Measurements from ENCODE around the gene PCMTD2.
"Not testable (repeated sequence)": the region's sequence is repeated elsewhere in the genome, so short reads cannot be mapped to it uniquely, and the experiment has no call there.

The PCMTD2 gene

DNA sequence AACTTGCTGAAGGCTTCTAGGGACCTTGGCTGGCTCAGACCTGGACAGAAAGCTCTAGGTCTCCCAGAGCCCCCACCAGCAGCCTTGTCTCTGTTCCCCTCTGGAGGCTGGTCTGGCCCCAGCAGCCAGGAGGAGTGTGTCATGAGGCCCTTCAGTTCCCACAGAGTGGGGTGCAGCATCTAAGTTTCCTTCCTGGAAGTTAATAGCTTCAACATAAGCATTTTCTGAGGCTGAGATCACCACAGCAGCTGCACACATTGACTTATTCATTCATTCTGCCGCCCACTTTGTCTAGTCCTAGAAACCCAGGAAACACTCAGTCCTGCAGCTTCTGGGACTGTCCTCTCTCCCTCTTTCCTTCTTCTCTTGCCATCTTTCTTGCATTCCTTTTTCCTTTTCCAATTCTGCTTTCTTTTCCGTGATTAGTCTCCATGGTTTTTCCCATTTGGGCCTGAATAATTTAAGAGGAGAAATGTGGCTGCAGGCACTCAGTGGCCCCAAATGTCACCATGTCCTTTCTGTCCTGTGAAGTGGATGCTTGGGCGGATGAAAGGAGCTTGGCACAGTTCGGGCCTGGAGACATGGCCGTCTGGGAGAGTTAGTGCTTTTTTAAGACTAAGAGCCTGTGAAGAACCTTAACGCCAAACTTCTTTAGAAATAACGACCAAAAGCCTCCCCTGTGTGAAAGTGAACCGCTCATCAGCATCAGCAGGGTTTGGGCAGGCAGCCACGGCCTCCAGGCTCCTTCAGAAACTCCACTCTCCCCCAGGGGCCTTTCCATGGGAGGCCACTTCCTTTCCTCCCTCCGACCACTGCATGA, 31.0 kb upstream of the PCMTD2 start:
- DNase-seq: no peak

DNA sequence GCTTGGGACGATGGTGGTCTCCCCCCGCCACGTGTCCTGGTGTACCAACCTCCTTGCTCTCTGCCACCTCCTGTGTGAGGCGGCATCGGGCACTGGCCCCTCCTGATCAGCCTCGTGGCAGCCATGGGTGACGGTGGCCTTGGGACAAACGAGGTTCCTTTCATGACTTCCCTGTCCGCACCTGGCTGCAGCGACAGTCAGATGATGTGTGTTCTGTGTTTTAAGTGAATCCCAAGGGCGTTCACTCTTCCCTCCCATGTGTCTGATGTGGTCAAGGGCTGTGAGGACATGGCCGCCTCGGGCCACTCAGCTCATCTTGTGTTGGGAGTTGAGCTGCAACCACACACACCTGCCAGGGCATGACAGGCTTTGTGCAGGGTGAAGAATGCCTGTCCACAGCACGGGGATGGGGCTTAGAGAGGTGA, 30.4 kb upstream of the PCMTD2 start:
- no peak for DNase-seq

DNA sequence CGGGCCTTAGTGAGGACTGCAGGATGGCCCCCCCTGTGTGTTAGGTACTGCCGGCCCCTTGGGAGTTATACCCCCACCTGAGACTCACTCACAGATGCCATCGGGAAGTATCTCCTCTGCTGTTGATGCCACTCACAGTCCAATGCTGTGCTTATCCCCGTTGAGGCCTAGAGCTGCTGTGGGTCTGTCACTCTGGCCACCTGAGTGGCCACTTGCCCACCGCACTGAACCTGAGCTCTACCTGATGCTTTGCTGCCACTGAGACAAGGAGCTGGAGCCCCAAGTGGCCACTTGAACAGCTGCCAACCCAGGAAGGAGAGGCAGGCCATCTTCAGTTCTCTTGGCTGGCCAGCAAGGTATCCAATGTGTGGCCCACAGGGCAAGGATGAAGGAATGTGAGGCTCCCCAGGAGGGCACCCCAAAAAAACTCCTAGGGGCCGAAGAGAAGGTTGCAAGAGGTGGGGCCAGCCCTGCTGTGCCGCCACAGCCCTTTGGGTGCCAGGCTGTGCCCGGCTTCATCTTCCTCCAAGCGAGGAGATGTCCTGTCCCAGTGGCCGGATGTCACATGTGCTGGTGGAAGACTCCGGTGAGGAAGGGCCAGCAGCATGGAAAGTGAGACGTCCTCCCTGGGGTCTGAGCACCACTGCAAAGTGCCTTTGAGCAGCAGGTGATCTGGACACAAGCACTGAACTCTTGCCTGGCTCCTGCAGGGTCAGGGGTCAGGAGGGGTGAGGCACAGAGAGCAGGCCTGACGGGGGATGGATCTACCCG, 29.5 kb upstream of the PCMTD2 start:
- DNase-seq: no peak

DNA sequence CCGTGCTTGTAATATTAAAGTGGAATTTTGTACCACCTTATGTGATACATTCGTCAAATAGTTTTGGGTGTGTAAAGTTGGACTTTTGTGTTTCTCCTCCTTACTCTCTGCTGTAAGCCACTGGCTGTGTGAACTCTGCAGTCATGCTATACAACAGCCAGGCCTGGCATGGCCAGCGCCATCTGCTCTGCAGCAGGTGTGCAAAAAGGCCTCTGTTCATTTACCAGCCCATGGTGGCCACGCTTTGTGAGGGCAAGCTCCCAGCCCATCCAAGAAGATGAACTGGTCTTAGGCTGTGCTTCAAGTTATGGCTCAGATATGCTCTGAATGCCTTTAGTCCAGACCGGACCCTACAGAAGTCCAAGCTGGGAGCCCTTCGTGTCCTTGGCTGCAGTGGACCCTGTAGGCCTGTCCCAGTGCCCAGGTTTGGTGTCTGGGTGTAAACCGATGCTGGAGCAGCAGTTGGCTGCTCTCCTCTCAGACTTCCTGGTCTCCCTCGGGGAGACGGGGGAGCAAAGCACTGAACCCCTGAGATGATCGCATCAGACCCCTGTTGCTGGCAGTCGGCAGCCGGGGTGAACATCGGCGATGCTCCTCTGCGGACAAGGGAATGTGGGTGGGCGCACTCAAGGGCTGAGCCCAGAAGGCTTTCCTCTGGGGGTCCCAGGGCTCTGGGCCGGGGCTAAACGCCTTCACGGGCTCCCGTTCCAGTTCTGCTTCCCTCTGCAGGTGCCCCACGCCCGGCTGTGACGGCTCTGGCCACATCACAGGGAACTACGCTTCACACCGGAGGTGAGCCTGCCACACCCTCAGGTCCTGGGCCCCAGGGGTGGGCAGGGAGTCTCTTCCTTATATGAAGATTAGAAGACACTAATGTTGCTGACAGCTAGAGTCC, 28.6 kb upstream of the PCMTD2 start:
- peak; percentile 39 for DNase-seq

DNA sequence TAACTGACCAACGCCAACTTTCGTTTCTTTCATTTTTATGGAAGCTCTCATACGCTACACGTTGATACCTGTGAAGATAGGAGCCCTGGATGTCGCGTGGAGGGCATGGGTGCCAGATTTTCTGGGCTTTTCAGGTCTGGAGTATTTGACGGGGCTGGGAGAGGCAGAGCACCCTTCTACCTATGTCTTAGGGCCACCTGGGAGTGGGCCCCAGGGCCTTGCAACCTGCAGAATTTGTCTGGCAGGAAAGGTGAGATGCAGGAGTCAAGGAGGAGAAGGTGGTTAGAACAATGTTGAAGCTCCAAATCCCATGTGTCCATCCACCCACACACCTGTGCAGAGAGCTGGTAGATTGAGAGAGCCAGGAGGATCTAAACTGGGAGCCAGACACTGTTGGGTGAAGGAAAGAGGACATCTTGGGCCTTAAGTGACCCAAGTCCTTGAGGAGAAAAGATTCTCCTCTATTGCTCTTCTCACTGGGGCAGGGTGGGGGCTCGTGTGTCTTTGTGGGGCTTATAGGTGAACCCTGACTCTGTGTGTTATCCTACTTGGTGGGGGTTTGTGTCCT, 27.4 kb upstream of the PCMTD2 start:
- no peak for DNase-seq

DNA sequence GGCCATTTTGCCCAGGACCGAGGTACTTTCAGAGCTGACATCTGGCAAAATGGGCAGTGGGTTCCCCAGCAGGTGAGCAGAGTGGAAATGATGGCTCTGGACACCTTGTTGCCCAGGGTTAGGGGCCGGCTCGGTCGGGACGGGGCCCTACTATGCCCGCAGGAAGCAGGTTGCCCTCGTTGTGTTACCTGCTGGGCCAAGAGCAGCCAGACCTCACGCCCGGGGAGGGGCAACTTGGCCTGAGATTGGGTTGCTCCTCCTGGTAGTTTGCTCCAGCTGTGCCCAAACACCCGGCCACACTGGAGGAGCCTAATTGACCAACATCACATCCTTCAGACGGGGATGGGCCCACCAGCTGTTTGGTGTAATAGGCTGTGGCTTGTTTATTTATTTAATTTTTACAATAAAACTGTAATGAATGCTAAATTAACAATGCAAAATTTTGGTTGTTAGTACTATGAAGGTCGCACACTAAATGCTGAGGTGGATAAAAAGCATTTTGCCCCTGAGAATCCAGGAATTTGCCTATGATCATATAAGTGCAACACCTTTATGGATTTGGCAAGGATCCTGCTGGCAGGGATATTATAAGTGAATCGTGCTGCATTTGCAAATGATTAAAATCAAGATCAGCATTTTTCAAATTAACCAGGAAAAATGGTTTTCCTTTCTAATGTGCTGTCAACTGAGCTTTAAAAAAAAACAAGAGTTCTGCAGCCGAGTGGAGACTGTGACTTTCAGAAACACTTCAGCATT, 26.6 kb upstream of the PCMTD2 start:
- DNase-seq: no peak

DNA sequence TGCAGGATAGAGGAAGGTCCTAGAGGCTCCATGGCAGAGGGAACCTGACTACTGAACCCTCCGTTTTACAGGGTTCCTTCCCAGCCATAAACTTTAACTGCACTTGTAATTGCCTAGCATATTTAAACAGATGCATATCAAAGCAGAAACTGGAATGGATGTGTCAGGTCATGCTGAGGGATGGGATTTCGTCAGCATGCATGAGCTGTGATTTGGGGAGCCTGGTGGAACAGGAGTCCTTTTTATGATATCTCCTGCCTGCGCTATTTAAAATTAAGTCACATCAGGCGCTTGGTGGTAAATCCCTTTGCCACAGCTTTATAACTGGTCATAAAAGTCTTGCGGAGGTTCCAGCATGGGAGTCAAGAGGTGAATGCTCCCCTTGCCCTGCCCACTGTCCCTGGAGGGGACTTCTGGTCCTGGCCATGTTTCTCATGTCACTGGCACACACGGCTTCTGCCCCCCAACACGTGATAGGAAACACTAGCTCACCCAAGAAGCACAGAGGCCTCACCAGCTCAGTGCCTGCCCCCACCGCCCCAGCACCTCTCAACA, 26.0 kb upstream of the PCMTD2 start:
- DNase-seq: no peak

DNA sequence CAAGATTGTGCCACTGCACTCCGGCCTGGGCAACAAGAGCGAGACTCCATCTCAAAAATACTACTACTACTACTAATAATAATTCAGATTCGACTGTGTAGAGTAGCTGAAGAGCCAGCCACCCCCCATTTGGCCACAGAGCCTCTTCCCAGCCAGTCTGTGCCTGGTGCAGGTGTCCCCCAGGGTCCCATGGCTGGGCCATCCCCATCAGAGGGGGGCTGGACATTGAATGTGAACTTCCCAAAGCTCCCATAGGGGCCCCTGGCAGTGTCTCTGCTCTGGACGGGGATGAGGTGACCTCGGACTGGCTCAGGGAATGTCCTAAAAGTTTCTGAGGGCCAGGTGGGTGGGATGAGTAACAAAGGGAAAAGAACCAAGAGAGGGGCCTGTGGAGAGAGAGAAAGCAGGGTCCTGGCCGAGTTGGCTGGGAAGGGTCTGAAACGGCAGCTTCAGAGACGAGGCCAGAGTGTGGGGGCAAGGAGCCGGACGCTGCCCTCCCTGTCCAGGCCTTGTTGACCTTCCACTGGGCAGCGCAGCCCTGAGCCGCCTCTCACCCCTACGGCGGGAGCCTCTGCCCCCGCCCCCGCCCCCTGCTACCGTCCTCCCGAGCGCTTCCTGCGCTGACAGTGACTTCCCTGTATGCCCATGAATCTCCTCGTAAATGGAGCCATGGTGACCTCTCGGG, 24.9 kb upstream of the PCMTD2 start:
- DNase-seq: no peak

DNA sequence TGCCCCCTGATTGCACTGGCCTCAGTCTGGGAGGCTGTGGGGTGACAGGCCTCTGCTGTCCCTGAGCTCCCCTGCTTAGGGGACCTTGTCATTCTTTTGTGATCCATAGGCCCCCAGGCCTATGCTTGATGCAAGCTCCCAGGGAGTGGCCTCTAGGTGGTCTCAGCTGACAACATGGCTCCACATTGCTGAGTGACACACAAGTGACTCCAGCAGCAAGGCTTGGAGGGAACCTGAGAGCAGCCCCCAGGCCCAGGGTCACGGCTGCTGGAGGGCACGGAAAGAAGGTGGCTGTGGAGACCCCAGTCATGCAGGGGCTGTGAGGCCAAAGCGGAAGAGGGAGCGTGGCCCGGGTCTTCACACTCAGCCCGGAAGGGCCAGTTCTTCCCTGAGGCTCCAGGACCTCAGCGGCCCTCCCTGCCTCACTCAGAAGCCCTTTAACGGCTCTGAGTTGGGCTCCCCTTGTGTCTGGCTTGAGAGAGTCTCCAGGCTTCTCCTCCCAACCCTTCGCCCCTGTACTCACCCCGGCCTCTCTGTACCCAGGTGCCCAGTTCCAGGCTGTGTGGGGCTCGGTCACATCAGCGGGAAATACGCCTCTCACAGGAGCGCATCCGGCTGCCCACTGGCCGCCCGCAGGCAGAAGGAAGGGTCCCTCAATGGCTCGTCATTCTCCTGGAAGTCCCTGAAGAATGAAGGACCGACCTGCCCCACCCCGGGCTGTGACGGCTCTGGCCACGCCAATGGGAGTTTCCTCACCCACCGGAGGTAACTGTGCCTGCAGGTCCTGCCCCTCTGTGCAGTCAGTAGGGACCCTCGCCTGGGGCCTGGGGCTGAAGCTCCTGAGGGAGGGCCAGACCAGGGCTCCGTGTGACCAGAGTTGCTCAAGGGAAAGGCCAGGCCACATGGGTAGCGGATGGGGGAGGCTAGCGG, 23.7 kb upstream of the PCMTD2 start:
- no peak for DNase-seq

GRCh38 chr20:64232794-64233193, 22.8 kb upstream of the PCMTD2 start:
- DNase-seq: no peak

DNA sequence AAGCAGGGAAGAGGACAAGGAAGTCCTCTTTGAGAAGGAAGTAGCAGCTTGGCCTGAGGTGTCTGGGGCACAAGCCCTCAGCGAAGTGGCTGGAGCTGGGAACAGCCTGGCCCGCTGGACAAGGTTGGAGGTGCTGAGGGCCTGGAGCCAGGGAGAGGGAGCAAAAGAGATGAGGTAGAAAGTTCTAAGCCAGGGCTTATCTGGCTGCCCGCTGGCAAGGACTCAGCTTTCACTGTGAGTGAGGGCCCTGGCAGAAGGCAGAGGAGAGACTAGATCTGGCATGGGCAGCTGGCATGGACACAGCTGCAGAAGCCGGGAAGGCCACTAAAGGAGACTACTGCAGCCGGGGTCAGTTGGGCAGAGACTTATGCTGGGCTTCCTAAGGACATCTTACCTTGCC, 21.8 kb upstream of the PCMTD2 start:
- no peak for DNase-seq

DNA sequence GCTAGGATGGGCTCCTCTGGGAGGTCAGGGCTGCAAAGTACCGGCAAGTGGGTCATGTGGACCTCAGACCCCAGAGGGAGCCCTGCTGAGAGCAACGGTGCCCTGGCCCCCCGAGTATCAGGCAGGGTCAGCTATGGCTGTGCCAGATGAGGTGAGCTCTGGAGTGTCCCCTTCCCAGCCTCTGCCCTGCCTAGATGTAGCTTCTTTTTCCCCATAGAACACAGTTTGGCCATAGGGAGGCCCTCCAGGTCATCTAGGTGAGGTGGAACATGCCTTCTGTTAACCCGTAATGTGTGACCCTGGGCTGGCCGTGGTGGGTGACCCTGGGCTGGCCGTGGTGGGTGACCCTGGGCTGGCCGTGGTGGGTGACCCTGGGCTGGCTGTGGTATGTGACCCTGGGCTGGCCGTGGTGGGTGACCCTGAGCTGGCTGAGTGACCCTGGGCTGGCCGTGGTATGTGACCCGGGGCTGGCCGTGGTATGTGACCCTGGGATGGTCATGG, 21.2 kb upstream of the PCMTD2 start:
- no peak for DNase-seq

GRCh38 chr20:64234921-64235565, 20.5 kb upstream of the PCMTD2 start:
- DNase-seq: not testable (repeated sequence)

DNA sequence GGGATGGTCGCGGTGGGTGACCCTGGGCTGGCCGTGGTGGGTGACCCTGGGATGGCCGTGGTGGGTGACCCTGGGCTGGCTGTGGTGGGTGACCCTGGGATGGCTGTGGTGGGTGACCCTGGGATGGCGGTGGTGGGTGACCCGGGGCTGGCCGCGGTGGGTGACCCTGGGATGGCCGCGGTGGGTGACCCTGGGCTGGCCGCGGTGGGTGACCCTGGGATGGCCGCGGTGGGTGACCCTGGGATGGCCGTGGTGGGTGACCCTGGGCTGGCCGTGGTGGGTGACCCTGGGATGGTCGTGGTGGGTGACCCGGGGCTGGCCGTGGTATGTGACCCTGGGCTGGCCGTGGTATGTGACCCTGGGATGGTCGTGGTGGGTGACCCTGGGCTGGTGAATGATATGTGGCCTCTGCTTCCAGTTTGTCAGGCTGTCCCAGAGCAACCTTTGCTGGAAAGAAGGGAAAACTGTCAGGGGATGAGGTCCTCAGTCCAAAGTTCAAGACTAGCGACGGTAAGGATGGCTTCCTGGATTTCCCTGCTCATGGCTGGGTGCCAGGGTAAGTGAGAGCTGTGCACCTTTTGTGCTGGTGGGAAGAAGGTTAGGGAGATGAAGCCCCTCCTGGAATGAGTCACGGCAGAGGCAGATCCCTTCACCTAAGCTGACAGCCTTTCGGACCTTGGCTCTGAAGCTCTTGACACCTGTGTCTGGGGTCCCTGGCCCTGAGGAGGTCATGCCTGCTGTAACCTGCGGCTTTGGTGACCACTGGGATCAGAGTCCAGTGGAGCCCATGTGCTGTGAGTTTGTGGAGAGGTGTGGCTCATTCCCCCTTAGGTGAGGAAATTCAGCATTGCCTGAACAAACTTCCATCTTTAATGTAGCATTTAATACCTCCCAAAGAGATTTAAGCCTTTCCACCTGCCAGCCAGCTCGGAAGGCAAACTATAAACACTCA, 19.1 kb upstream of the PCMTD2 start:
- DNase-seq: no peak

DNA sequence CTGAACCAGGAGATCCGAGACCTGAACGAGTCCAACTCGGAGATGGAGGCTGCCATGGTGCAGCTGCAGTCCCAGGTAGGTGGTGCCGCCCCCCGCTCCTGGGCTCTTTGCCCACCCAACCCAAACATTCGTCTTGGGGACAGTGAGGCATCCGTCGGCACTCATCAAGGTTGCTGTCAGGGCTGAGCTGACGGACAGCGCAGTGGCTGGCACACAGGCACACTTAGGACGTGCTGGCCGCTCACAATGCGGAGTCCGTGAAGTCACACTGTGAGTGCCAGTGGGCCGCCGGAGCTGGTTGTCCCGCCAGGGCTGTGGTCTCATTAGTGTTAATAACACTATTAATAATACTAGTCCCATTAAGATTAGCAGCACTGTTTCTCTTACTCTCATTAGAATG, 18.2 kb upstream of the PCMTD2 start:
- no peak for DNase-seq

GRCh38 chr20:64238115-64238825, 17.3 kb upstream of the PCMTD2 start:
- DNase-seq: no peak

- no peak for DNase-seq
Observed at GRCh38 chr20:64238851-64239387, 16.6 kb upstream of the PCMTD2 start.
